Transverse colon (tissue), 4 donors: ENCODE measurements around the gene COL4A1.

Experiments
- POLR2AphosphoS5 ChIP-seq, 3 donors: sonication (generic); formaldehyde crosslinking; IDR thresholded peaks; one replicate each; pipeline ENCODE4 v1.6.1; 2016; ENCODE audit warnings: antibody characterized with exemption in 3 of 3
- TF ChIP-seq, protein P1 (sequence below), 5 experiments: fragments of 200-600 bp in 3 of 5; fragments of 450-650 bp in 2 of 5; sonication (generic) in 3 of 5; IDR thresholded peaks; 1 replicate in 2 of 5; 2 replicates in 3 of 5; pipeline ENCODE4 v1.5.1; 2016 to 2017; ENCODE audit warnings: antibody characterized with exemption in 5 of 5, inconsistent platforms in 3 of 5, mild to moderate bottlenecking in 2 of 5, moderate library complexity in 1 of 5

DNA sequence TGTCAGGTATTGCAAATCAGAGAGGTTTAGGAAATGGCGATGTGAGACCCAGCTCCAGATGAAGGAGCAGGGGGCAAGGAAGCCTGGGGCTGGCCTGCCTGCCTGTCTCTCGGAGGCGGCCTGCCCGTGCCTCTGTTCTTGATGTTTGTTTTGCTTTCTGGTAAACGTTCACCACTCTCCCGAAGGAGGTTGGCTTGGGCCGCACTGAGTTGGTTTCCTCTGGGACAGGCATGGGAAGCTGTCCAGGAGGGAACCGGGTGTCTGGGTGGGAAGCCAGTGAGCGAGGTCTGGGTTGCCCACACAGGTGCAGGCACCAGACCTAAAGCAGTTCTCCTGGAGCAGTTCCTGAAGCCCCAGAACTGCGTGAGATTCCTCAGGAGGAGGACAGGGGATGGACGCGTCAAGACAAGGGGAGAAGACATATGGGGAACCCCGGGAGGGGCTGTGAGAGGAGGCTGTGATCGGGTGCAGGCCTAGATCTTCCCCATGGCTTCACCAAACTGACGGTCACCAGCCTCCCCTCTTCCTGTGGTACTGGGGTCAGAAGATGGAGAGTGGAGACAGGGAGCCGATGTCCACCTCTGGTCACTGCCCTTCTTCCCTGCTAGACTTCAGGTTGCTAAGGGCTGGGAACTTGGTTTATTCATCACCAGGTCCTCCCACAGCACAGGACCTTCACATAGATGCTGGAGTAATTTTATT, 15.3 kb upstream of the COL4A1 start:
- TF ChIP-seq POLR2AphosphoS5 (IDR thresholded peaks at IDR 0.05): no peak
- TF ChIP-seq, protein P1, sequence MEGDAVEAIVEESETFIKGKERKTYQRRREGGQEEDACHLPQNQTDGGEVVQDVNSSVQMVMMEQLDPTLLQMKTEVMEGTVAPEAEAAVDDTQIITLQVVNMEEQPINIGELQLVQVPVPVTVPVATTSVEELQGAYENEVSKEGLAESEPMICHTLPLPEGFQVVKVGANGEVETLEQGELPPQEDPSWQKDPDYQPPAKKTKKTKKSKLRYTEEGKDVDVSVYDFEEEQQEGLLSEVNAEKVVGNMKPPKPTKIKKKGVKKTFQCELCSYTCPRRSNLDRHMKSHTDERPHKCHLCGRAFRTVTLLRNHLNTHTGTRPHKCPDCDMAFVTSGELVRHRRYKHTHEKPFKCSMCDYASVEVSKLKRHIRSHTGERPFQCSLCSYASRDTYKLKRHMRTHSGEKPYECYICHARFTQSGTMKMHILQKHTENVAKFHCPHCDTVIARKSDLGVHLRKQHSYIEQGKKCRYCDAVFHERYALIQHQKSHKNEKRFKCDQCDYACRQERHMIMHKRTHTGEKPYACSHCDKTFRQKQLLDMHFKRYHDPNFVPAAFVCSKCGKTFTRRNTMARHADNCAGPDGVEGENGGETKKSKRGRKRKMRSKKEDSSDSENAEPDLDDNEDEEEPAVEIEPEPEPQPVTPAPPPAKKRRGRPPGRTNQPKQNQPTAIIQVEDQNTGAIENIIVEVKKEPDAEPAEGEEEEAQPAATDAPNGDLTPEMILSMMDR (IDR thresholded peaks at IDR 0.05): no peak
